Mesendoderm (in vitro differentiated cells): Measurements from ENCODE around the gene KCNAB2.

ENCODE experiments used
- DNase-seq: peaks from one replicate; pipeline ENCODE4 v3.0.0; 2013
- H2AK5ac ChIP-seq: 2 replicates; pipeline ENCODE4 v1.6.1; 2013; ENCODE audit warnings: low read length, inconsistent platforms
- H2BK120ac ChIP-seq: 2 replicates; pipeline ENCODE4 v1.6.1; 2013; ENCODE audit warnings: low read depth, mild to moderate bottlenecking, low read length, moderate library complexity, mixed read lengths
- H2BK15ac ChIP-seq: replicated peaks from 2 replicates; pipeline ENCODE4 v1.6.1; 2013; ENCODE audit warnings: low read depth, mild to moderate bottlenecking, moderate library complexity
- H2BK5ac ChIP-seq: 2 replicates; pipeline ENCODE4 v1.6.1; 2013; ENCODE audit warnings: low read length, inconsistent platforms
- H3K18ac ChIP-seq: 2 replicates; pipeline ENCODE4 v1.6.1; 2013; ENCODE audit warnings: mild to moderate bottlenecking, low read length, mixed read lengths
- H3K23ac ChIP-seq: one replicate; pipeline ENCODE4 v1.6.1; 2013; ENCODE audit warnings: low read length
- H3K27ac ChIP-seq: 2 replicates; pipeline ENCODE4 v1.5.1; 2013; ENCODE audit warnings: low read depth, mild to moderate bottlenecking, inconsistent platforms, low read length, moderate library complexity
- H3K27me3 ChIP-seq: 2 replicates; pipeline ENCODE4 v1.6.1; 2013; ENCODE audit warnings: low read length, control low read depth, mild to moderate bottlenecking, inconsistent platforms; ENCODE audit not compliant: insufficient read depth, poor library complexity
- H3K36me3 ChIP-seq: 2 replicates; pipeline ENCODE4 v1.6.1; 2013; ENCODE audit warnings: low read length, inconsistent platforms; ENCODE audit not compliant: control insufficient read depth, insufficient read depth
- H3K4ac ChIP-seq: one replicate; pipeline ENCODE4 v1.6.1; 2013; ENCODE audit warnings: low read depth, mild to moderate bottlenecking, low read length, moderate library complexity
- H3K4me1 ChIP-seq: 2 replicates; pipeline ENCODE4 v1.6.1; 2013; ENCODE audit warnings: low read depth, low read length, inconsistent platforms; ENCODE audit not compliant: control insufficient read depth
- H3K4me2 ChIP-seq: 2 replicates; pipeline ENCODE4 v1.6.1; 2013; ENCODE audit warnings: low read length
- H3K4me3 ChIP-seq: 2 replicates; pipeline ENCODE4 v1.5.1; 2013; ENCODE audit warnings: mild to moderate bottlenecking, low read length
- H3K56ac ChIP-seq: one replicate; pipeline ENCODE4 v1.6.1; 2013; ENCODE audit warnings: low read length
- H3K79me1 ChIP-seq: 2 replicates; pipeline ENCODE4 v1.6.1; 2013; ENCODE audit warnings: low read length, inconsistent platforms
- H3K79me2 ChIP-seq: 2 replicates; pipeline ENCODE4 v1.6.1; 2013; ENCODE audit warnings: mild to moderate bottlenecking, low read length; ENCODE audit not compliant: control insufficient read depth, insufficient read depth
- H3K9ac ChIP-seq: 2 replicates; pipeline ENCODE4 v1.6.1; 2013; ENCODE audit warnings: low read length, inconsistent platforms
- H4K5ac ChIP-seq: one replicate; pipeline ENCODE4 v1.6.1; 2013; ENCODE audit warnings: low read length
- H4K8ac ChIP-seq: one replicate; pipeline ENCODE4 v1.6.1; 2013; ENCODE audit warnings: low read depth, mild to moderate bottlenecking, control low read depth, low read length, moderate library complexity
- WGBS: extraction: QIAGEN DNeasy Blood & Tissue Kit; methylation state at CpG from one replicate; pipeline ENCODE4 v1.1.7; 2013; ENCODE audit warnings: low lambda C conversion rate, missing lambda C conversion rate; ENCODE audit not compliant: insufficient coverage; ENCODE audit errors: extremely low coverage; 5-methylcytosine and 5-hydroxymethylcytosine counted together

Gene KCNAB2

DNA sequence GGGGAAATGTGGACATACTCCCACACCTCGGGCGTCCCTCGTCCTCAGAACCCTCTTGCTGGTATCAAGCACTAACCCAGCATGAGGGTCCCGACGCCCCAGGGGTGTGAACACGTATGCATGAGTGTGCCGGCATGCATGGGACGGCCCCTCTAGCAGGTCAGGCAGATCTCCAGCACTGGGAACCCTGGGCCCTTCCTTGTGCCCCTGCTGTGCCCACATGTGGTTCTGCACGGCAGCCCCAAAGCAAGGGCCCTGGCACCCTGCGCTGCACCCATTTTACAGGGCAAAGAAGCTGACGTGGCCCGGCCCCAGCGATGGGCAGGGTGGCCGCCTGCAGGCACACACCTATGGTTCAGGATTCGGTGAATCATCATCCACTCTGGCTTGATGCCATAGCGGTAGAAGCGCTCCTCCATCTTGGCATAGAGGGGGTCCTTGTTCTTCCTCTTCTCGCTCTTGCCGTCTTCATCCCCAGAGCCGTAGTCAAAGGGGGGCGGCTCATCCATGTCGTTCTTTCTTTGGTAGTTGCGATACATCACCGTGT is 100.2 kb downstream of the KCNAB2 start:
- Histone ChIP-seq H3K27ac (no peak overlapping the region), H3K56ac (no peak overlapping the region), H3K4me3 (no peak overlapping the region), H3K18ac (no peak overlapping the region), H4K8ac (no peak overlapping the region), H3K4me1 (no peaks in the 10 kb centered on the region), H3K23ac (no peak overlapping the region), H2AK5ac (no peak overlapping the region), H4K5ac (no peak overlapping the region), H3K9ac (no peak overlapping the region), H2BK120ac (no peak overlapping the region), H3K4me2 (no peak overlapping the region), H3K79me2 (no peaks in the 10 kb centered on the region), H2BK5ac (no peak overlapping the region), H2BK15ac (no peak overlapping the region), H3K79me1 (no peaks in the 10 kb centered on the region), H3K36me3 (no peaks in the 10 kb centered on the region), H3K27me3 (no peaks in the 10 kb centered on the region), H3K4ac (no peak overlapping the region)
- no CpG with 5 or more reads among the region's 24 CpGs for WGBS
- no peak for DNase-seq

GRCh38 chr1:6148497-6149241 is 103.0 kb downstream of the KCNAB2 start:
- DNase-seq = peak; percentile 88

DNA sequence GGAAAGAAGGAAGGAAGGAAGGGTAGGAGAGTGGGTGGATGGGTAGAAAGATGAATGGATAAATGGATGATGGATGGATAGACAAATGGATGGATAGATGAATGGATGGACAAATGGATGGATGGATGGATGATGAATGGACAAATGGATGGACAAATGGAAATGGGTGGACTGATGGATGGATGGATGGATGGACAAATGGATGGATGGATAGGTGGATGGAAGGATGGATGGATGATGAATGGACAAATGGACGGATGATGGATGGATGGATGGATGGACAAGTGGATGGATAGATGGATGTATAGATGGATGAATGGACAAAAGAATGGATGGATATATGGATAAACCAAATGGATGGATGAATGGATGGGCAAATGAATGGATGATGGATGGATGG is 103.9 kb downstream of the KCNAB2 start:
- H3K56ac ChIP-seq = no peak overlapping the region
- no peak overlapping the region for H2BK15ac ChIP-seq
- H3K9ac ChIP-seq = no peak overlapping the region
- no peak overlapping the region for H3K23ac ChIP-seq
- H4K8ac ChIP-seq = no peak overlapping the region
- no peak overlapping the region for H3K4me2 ChIP-seq
- H3K36me3 ChIP-seq = no peaks in the 10 kb centered on the region
- H3K4me1 ChIP-seq = no peaks in the 10 kb centered on the region
- no peaks in the 10 kb centered on the region for H3K79me1 ChIP-seq
- no peak overlapping the region for H2BK120ac ChIP-seq
- WGBS = no CpG with 5 or more reads among the region's 1 CpG
- DNase-seq = no peak
- no peak overlapping the region for H2AK5ac ChIP-seq
- no peak overlapping the region for H3K4ac ChIP-seq
- H3K4me3 ChIP-seq = no peak overlapping the region
- no peak overlapping the region for H3K27ac ChIP-seq
- no peak overlapping the region for H3K18ac ChIP-seq
- H2BK5ac ChIP-seq = no peak overlapping the region
- H3K79me2 ChIP-seq = no peaks in the 10 kb centered on the region
- no peaks in the 10 kb centered on the region for H3K27me3 ChIP-seq
- H4K5ac ChIP-seq = no peak overlapping the region

More at GRCh38 chr1:6148497-6149241, 103.0 kb downstream of the KCNAB2 start:
- no peaks in the 10 kb centered on the region for H3K4me1 ChIP-seq
- H2BK15ac ChIP-seq = no peak overlapping the region
- H3K4me3 ChIP-seq = no peak overlapping the region
- no CpG with 5 or more reads among the region's 53 CpGs for WGBS
- peak overlapping the region; percentile 10 for H3K9ac ChIP-seq
- peak overlapping the region; percentile 76 for H3K56ac ChIP-seq
- no peak overlapping the region for H3K18ac ChIP-seq
- H3K79me1 ChIP-seq = no peaks in the 10 kb centered on the region
- no peak overlapping the region for H3K4ac ChIP-seq
- no peak overlapping the region for H4K8ac ChIP-seq
- H4K5ac ChIP-seq = no peak overlapping the region
- H2BK5ac ChIP-seq = no peak overlapping the region
- H3K4me2 ChIP-seq = peak overlapping the region; percentile 56
- no peaks in the 10 kb centered on the region for H3K27me3 ChIP-seq
- no peaks in the 10 kb centered on the region for H3K79me2 ChIP-seq
- H3K27ac ChIP-seq = no peak overlapping the region
- H3K36me3 ChIP-seq = no peaks in the 10 kb centered on the region
- no peak overlapping the region for H2AK5ac ChIP-seq
- H2BK120ac ChIP-seq = no peak overlapping the region
- H3K23ac ChIP-seq = peak overlapping the region; percentile 11

DNA sequence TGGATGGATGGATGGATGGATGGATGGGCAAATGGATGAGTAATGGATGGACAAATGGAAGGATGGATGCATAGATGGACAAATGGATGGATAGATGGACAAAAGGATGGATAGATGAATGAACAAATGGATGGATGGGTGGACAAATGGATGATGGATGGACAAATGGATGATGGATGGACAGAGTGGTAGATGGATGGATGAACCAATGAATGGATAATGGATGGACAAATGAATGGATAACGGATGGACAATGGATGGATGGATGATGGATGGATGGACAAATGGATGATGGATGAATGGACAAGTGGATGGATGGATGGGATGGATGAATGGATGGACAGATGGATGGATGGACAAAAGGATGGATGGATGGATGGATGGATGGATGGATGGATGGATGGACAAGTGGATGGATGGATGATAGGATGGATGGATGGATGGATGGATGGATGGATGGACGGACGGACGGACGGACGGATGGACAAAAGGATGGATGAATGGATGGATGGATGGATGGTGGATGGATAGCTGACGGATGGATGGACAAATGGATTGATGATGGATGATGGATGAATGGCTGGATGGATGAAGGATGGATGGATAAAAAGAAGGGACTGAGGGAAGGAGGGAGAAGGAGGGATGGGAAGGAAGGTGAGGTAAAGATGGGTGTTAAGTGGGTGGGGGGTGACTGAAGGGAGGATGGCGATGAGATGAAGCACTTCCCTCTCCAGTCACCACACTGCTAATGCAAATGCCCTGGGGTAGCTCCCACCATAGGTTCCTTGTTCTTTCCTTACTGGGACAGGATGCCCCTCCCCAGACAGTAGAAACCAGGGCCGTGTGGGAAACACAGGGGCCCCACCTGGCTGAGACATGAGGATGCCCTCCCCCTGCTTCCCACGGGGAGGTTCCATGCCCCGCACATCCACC is 104.6 kb downstream of the KCNAB2 start:
- H3K9ac ChIP-seq = no peak overlapping the region
- H3K79me2 ChIP-seq = no peaks in the 10 kb centered on the region
- H2BK120ac ChIP-seq = no peak overlapping the region
- H2BK15ac ChIP-seq = no peak overlapping the region
- DNase-seq = no peak
- no peaks in the 10 kb centered on the region for H3K79me1 ChIP-seq
- no peak overlapping the region for H3K27ac ChIP-seq
- H3K4ac ChIP-seq = no peak overlapping the region
- H2AK5ac ChIP-seq = no peak overlapping the region
- H2BK5ac ChIP-seq = no peak overlapping the region
- H4K8ac ChIP-seq = no peak overlapping the region
- H4K5ac ChIP-seq = no peak overlapping the region
- H3K56ac ChIP-seq = no peak overlapping the region
- no peaks in the 10 kb centered on the region for H3K27me3 ChIP-seq
- H3K18ac ChIP-seq = no peak overlapping the region
- H3K4me1 ChIP-seq = no peaks in the 10 kb centered on the region
- no CpG with 5 or more reads among the region's 11 CpGs for WGBS
- no peaks in the 10 kb centered on the region for H3K36me3 ChIP-seq
- no peak overlapping the region for H3K4me3 ChIP-seq
- H3K23ac ChIP-seq = no peak overlapping the region
- H3K4me2 ChIP-seq = no peak overlapping the region
